NT2/D1 (cell line): ENCODE data around the gene MEGF9.

ENCODE experiments used
- DNase-seq: peaks from one replicate; pipeline ENCODE4 v3.0.0-alpha.2; 2011; ENCODE audit warnings: low read depth, low spot score
- H3K27me3 ChIP-seq: 2 replicates; pipeline ENCODE4 v1.6.0; 2011; ENCODE audit warnings: mild to moderate bottlenecking; ENCODE audit not compliant: insufficient read length, insufficient read depth
- H3K36me3 ChIP-seq: 2 replicates; pipeline ENCODE4 v1.6.1; 2011; ENCODE audit warnings: mild to moderate bottlenecking, low read length, mixed read lengths; ENCODE audit not compliant: insufficient read depth, insufficient read length
- H3K4me1 ChIP-seq: 2 replicates; pipeline ENCODE4 v1.5.1; 2011; ENCODE audit not compliant: insufficient read depth, insufficient read length
- H3K4me3 ChIP-seq: 2 replicates; pipeline ENCODE4 v1.5.1; 2011; ENCODE audit warnings: low read depth; ENCODE audit not compliant: insufficient read length
- H3K9ac ChIP-seq: 2 replicates; pipeline ENCODE4 v1.6.0; 2011; ENCODE audit warnings: low read depth; ENCODE audit not compliant: insufficient read length
- H3K9me3 ChIP-seq: 2 replicates; pipeline ENCODE4 v1.5.1; 2011; ENCODE audit warnings: mild to moderate bottlenecking, low read length; ENCODE audit not compliant: insufficient read depth
- SUZ12 ChIP-seq: IDR thresholded peaks from 2 replicates; pipeline ENCODE4 v1.6.1; 2011; ENCODE audit not compliant: insufficient read length, insufficient read depth; ENCODE audit errors: extremely low read depth
- YY1 ChIP-seq: IDR thresholded peaks from 2 replicates; pipeline ENCODE4 v1.6.1; 2011; ENCODE audit not compliant: insufficient read length, insufficient read depth
- ZNF274 ChIP-seq: IDR thresholded peaks from 2 replicates; pipeline ENCODE4 v1.6.1; 2011; ENCODE audit warnings: mild to moderate bottlenecking, low read depth, low read length

Gene MEGF9

GRCh38 chr9:120718316-120718715 lies 4.0 kb upstream of the MEGF9 start:
- no peak overlapping the region for H3K9ac ChIP-seq
- no peak for TF ChIP-seq ZNF274
- no peak for TF ChIP-seq SUZ12
- TF ChIP-seq YY1, result no peak
- H3K4me1 ChIP-seq, result peaks cover 6% of the 10 kb centered on the region
- no peaks in the 10 kb centered on the region for H3K9me3 ChIP-seq
- peaks cover 9% of the 10 kb centered on the region for H3K27me3 ChIP-seq
- no peak for DNase-seq
- no peak overlapping the region for H3K4me3 ChIP-seq
- H3K36me3 ChIP-seq, result no peaks in the 10 kb centered on the region

GRCh38 chr9:120717176-120717575 lies 2.9 kb upstream of the MEGF9 start:
- Histone ChIP-seq H3K4me3 (no peak overlapping the region), H3K9ac (no peak overlapping the region), H3K27me3 (peaks cover 20% of the 10 kb centered on the region), H3K4me1 (peaks cover 6% of the 10 kb centered on the region), H3K9me3 (no peaks in the 10 kb centered on the region), H3K36me3 (no peaks in the 10 kb centered on the region)
- TF ChIP-seq ZNF274 (no peak), YY1 (no peak), SUZ12 (no peak)
- no peak for DNase-seq

- Histone ChIP-seq H3K9ac (no peak overlapping the region), H3K36me3 (no peaks in the 10 kb centered on the region), H3K9me3 (no peaks in the 10 kb centered on the region), H3K27me3 (peaks cover 26% of the 10 kb centered on the region), H3K4me3 (no peak overlapping the region), H3K4me1 (peaks cover 6% of the 10 kb centered on the region)
- no peak for DNase-seq
- no peak for TF ChIP-seq SUZ12
- no peak for TF ChIP-seq ZNF274
- TF ChIP-seq YY1, result no peak
Observed at GRCh38 chr9:120716483-120716882, 2.2 kb upstream of the MEGF9 start.

- H3K36me3 ChIP-seq, result no peaks in the 10 kb centered on the region
- no peak for TF ChIP-seq YY1
- peaks cover 27% of the 10 kb centered on the region for H3K27me3 ChIP-seq
- H3K4me1 ChIP-seq, result peaks cover 6% of the 10 kb centered on the region
- H3K9ac ChIP-seq, result peak overlapping the region; percentile 94
- peak overlapping the region; percentile 86 for H3K4me3 ChIP-seq
- no peaks in the 10 kb centered on the region for H3K9me3 ChIP-seq
- DNase-seq, result peak; percentile 51
Observed at GRCh38 chr9:120715389-120715924, 1.2 kb upstream of the MEGF9 start.

DNA sequence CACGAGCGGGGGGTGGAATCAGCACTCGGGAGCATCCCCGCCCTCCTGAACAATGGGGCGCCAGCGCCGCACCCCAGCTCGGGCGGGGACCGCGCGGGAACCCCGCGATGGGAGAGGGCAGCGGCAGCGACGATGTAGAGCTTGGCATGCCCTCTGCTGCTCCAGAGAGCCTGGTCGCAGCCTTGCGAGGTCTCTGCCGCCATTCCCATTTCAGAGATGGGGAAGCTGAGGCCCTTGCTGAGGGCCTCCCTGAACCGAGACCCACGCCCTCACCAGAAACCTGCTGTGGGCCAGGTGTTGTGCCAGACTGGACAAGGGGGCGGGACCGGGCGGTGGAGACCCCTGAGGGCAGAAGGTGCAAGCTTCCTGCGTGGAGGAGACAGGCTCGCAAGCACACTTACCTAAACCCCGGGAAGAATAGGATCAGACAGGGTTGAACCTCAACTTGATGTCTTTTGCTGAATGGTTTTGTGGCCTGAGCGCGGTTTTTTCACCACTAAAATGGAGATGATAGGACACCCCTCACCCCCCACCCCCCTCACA lies 647 bp upstream of the MEGF9 start:
- DNase-seq, result no peak
- Histone ChIP-seq H3K9ac (peak overlapping the region; percentile 94), H3K9me3 (no peaks in the 10 kb centered on the region), H3K4me3 (peak overlapping the region; percentile 86), H3K4me1 (peaks cover 6% of the 10 kb centered on the region), H3K27me3 (peaks cover 27% of the 10 kb centered on the region), H3K36me3 (no peaks in the 10 kb centered on the region)
- TF ChIP-seq ZNF274, result no peak
- no peak for TF ChIP-seq SUZ12
- TF ChIP-seq YY1, result no peak

DNA sequence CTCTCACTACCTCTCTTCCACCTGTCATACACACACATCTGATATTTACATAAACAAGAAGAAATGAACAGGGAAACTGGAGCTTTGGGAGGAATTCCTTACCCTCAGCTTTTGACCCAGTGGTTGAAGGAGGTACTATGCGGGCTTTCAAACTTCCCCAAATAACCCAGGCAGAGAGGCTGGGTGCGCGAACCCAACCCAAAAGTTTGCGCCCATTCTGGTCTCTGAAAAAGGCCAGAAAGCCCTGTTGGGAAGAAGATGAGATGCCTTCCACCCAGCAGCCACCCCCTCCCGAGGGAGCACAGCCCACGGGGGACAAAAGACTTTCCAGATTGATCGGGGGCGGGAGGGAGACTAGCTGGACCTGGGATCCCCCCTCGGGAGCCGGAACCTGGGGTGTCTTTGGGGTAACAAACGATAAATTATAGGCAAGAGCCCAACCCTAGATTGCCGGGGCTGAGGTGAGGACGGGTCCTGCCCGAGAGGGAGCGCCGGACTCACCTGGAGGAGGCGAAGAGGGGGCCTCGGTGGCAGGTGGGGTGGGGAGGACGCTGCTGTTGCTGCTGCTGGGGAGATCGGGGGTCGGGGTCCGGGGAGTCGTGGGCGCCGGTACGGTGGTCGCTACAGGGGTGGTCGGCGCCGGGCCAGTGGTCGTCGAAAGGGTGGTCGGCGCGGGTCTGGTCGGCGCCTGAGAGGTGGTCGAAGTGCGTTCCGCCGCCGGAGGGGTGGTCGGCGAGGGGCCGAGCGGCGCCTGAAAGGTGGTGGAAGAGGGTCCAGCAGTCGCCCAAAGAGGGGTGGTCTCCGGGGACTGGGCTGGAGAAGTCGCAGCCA lies 798 bp downstream of the MEGF9 start:
- H3K4me3 ChIP-seq, result peak overlapping the region; percentile 86
- H3K9me3 ChIP-seq, result no peaks in the 10 kb centered on the region
- H3K4me1 ChIP-seq, result peaks cover 6% of the 10 kb centered on the region
- TF ChIP-seq YY1 (no peak), SUZ12 (no peak), ZNF274 (no peak)
- DNase-seq, result no peak
- H3K27me3 ChIP-seq, result peaks cover 27% of the 10 kb centered on the region
- no peaks in the 10 kb centered on the region for H3K36me3 ChIP-seq
- peak overlapping the region; percentile 76 for H3K9ac ChIP-seq

- no peak for DNase-seq
- Histone ChIP-seq H3K9ac (no peak overlapping the region), H3K36me3 (no peaks in the 10 kb centered on the region), H3K4me1 (peaks cover 6% of the 10 kb centered on the region), H3K4me3 (peak overlapping the region; percentile 86), H3K9me3 (no peaks in the 10 kb centered on the region), H3K27me3 (peaks cover 27% of the 10 kb centered on the region)
- no peak for TF ChIP-seq YY1
- TF ChIP-seq ZNF274, result no peak
- TF ChIP-seq SUZ12, result no peak
Observed at GRCh38 chr9:120712539-120713031, 1.7 kb downstream of the MEGF9 start.
